Measurements from ENCODE around the gene AGPAT4.
"Not testable (repeated sequence)": the region's sequence is repeated elsewhere in the genome, so short reads cannot be mapped to it uniquely, and the experiment has no call there.

Gene AGPAT4

DNA sequence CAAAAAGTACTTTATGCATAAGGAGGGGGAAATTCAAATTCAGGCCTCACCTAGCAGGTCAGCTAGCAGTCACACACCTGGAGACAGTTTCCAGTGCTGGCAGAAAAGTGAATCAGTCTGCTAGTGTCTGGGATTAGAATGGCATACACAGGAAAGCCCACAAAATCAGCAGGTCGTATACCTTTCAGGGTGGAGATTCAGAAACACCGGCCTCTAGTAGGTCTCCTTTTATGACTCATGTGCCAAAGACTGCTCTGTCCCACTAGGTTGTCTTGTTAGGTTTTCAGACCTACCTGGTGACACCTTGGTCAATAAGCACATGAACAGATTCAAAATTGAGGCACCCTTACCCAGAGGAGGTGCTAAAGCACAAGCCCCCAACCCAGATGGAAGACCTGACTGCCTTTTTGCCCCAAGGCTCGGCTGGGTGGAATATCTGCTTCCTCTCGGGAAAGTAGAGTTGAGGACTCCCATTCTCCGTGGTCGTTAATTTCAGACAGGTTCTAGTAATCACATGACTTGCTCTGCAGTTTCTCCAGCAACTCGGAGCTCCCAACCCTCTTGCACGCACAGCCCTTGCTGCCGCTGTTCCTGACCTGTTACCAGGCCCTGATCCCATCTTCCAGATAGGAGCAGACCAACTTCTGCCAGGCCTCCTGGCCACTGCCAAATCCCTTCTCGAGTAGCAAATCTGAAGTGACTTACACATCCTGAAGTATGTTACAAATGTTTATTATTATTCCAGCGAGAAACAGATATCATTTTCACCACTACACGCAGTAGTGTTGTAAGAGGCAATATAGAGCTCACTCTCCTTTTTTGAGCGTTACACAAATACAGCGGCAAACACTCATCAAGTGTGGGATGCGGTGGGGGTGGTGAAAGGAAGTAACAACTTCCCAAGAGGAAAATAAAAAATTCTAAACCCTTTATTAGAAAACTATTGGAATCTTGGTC lies 46.6 kb downstream of the AGPAT4 start:
- no peak for DNase-seq (ENCODE audit: low spot score)

DNA sequence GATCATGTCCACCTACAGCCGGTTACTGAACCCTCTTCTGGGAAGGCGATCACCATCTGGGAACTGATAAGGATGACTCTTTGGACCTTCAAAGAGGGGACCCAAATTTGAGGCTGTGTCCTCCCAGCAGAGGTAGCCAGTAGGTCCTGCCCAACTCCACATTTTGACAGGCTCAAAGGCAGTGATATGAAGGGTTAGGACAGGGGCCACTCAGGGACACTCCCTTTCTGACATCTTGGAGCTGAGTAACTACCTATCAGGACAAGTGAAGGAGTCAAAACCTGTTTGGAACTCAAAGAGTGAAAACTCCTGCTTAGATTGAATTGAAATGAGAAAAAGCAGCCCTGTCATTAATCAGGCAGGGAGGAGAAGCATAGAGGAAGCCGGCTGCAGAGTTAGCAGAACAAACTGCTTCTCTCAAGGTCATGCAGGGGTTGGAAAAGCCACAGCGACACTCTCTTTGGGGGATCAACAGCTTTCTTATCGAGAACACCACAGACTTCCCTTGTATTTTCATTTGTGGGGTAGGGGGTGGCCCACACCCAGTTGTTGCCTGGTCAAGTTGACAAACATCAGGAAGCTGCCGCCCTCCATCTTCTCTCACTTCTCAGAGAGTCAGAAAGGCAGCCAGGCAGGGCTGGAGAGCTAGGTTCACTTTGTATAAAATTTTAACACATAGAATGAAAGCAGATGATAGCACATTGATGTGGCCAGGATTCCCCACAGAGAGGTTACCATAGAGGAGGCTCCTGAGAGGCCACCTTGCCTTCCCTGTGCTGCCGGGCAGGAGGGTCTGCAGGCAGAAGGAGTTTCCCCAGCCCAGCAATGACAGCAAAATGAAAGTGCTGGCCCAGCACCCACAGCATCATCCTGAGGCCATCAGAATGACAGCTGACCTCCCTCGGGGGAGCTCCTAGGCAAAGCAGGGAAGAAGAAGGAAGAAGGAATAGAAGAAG lies 47.6 kb downstream of the AGPAT4 start:
- no peak for DNase-seq (ENCODE audit: low spot score)

DNA sequence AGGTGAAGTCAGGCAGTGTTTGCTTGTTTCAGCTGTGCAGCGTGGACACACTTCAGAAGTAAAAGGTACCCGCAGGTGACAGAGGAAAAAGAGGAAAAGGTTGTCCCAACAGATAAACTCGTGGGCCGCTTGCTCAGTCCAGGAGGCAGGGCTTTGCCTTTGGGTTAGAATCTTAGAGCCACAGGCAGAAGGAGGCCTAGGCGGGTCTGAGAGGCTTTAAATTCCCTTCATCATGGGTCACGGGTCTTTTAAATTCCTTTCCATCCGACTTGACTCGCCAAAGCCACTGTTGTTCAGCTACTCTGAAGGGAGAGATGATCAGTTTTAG lies 48.2 kb downstream of the AGPAT4 start:
- DNase-seq (ENCODE audit: low spot score), result no peak

DNA sequence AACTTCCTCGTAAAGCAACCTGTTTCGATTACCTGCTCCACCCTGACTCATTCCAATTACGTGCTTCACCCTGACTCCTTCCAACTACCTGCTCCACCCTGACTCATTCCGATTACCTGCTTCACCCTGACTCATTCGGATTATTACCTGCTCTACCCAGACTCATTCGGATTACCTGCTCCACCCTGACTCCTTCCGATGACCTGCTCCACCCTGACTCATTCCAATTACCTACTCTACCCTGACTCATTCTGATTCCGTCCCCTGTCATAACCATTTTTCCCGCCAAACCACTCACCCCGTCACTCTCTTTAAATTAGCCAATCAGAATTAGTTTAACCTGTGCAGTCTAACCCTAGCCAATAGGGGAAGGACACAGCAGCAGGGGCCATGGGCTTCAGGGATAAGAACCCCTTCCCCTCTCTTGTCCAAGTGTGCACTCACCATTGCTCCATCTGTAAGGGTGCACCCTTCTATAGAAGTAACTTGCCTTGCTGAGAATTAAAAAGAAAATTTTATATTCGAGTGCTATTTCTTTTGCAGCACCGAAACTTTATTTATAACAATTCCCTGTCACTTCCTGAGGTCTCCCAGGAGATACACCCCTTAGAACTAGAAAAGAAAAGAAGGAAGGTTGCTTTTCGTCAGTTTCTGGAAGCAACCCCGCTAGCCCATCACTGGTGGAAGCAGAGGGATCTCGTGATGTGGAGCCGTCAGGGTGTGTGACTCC lies 48.7 kb downstream of the AGPAT4 start:
- not testable (repeated sequence) for DNase-seq (ENCODE audit: low spot score)

DNA sequence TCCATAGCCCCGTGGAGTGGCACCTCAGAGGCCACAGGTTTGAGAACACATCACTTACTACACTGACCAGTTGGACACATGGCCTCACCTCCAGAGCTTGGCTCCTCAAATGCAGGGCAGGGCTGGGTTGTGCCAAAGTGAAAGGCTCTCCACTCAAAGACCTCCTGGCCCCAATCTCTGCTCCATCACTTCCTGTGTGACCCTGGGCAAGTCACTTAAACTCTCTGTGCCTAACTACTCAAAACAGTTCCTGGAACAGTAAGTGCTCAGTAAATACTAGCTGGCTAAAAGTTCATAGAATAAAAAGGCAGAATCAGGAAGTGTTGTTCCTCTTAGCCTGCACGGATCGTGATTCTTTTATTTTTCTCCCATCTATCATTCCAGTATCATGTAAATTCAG lies 50.2 kb downstream of the AGPAT4 start:
- no peak for DNase-seq (ENCODE audit: low spot score)

- DNase-seq (ENCODE audit: low spot score), result no peak
These were observed 51.1 kb downstream of the AGPAT4 start for GRCh38 chr6:161222706-161223234.

DNA sequence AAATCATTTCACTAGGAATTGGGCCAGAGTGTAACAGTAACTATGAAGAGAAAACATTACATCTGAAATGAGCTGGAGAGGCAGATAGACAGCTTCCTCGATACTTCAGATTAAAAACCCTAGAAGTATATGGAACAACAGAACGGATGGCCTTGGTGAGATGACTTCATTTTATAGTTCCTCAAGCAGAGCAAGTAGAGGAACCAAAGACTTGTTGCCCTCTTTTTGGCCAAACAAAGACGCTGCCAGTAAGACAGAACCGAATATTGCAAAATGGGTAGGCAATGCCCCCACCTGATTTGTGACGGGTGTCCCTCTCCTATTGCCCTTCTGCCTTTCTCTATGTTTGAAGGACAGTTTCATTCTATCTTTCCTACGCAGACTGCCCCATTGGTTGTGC lies 53.5 kb downstream of the AGPAT4 start:
- no peak for DNase-seq (ENCODE audit: low spot score)

- no peak for DNase-seq (ENCODE audit: low spot score)
These were observed 54.2 kb downstream of the AGPAT4 start for GRCh38 chr6:161219680-161220079.

DNA sequence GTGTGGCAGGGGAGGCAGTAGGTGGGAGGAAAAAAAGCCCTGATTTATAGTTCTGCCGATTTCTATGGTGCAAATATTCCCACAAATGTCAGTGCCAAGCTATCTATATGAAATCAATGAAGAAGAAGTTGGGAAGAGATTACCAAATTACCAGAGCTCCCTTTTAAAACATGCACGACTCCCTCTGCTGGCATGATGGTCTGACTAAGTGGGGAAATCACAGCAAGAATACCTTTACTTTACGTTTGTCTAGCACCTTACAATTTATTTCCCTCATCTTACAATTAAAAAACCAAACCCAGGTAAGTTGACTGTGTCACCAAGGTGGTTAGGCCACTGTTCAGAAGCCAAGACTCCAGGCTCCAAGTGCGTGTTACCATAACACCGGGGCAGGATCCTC lies 55.6 kb downstream of the AGPAT4 start:
- no peak for DNase-seq (ENCODE audit: low spot score)

DNA sequence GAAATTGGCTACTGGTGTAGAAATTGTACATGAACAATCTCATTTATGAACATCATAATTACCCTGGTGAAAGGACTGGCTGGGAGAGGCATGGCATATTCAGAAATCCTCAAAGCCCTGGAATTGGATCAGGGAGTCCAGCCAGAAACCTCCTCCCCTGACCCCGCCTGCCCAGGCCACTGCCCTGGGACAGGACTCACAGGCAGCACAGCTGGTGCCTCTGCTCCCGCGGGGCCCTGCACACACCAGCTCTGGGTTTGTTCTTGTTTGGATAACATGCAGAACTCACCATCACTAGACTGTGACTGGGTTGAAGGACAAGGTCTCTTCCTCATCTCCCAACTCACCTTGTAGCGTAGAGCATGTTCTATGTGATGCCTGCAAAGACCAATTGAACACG lies 56.2 kb downstream of the AGPAT4 start:
- no peak for DNase-seq (ENCODE audit: low spot score)

DNA sequence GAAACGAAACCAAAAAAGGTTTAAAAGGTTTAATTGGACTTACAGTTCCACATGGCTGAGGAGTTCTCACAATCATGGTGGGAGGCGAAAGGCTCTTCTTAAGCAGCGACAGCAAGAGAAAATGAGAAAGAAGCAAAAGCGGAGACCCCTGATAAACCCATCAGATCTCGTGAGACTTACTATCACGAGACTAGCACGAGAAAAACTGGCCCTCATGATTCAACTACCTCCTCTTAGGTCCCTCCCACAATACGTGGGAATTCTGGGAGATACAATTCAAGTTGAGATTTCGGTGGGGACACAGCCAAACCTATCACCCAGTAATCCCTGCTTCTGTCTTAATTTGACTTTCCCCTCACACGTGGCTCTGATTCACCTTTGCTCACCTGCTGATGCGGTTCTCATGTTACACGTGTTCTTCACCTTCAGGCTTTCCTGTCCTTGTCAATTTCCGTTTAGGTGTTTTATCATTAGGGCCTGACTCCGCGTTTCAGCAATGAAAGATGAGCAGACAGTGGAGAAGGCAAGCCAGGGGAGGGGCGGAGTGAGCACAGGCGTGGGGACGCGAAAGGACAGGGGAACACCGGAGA lies 57.1 kb downstream of the AGPAT4 start:
- DNase-seq (ENCODE audit: low spot score), result no peak

GRCh38 chr6:161215876-161216615 lies 57.8 kb downstream of the AGPAT4 start:
- DNase-seq (ENCODE audit: low spot score), result no peak

GRCh38 chr6:161215193-161215592 lies 58.7 kb downstream of the AGPAT4 start:
- no peak for DNase-seq (ENCODE audit: low spot score)

- no peak for DNase-seq (ENCODE audit: low spot score)
These were observed 59.1 kb downstream of the AGPAT4 start for GRCh38 chr6:161214722-161215121.

GRCh38 chr6:161212902-161213301 lies 61.0 kb downstream of the AGPAT4 start:
- no peak for DNase-seq (ENCODE audit: low spot score)

DNA sequence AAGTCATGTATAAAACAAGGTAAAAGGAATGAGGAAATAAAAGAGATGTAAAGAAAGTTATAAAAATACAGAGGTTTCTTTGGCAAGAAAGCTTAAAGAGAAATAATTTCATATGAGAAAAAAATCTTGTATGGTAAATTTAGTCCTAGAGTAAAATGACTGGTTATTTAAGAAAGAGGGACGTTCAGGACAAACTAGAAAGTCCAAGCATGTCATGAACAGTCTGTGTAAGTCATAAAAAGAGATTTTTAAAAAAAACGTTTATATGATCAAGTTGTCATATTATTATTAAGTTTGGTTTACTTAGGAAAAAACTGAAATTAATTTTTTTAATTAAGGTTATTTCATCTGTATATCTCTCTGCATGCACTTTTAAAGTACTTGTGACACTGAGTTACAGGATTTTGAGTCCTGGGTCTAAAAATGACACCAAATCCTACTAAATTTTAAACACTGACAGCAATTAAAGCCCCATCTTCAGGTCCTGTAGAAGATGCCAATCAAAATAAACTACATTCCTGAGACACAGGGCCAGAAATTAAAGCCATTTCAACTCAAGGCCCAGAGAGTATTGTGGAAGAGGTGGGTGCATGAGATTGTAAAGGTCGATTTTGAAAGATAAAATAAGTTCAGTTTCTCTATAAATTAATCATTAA lies 62.4 kb downstream of the AGPAT4 start:
- DNase-seq (ENCODE audit: low spot score), result no peak

DNA sequence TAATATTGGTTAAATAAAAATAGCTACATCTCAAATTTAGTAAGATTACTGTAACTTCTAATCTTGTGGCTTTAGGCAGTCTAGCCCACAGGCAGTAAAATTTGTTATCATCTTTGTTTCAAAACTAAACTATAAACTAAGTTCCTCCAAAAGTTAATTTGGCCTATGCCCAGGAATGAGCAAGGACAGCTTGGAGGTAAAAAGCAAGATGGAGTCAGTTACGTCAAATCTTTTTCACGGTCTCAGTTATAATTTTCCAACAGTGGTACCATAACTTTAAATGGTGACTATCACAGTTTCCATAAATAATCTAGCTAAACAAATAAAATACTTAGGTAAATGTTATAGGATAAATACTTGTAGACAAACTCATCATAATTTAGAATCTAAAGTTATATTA lies 63.0 kb downstream of the AGPAT4 start:
- DNase-seq (ENCODE audit: low spot score), result no peak

DNA sequence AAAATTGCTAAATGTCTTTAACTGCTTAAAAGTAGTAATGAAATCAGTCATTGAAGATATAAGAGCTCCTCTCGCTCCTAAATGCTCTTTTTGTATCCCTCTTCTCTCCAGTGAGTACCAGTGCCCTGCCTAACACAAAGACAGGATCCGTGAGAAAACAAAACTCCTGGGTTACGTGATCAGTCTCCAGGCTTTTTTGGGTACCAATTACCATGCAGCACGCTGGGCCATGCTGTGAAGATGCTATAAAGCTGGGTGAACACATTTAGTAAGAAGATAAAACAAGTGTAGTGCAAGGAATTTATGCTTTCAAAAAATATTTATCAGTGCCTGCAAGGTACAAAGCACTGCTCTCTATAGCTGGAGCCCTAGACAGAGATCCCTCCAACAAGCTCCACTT lies 66.7 kb downstream of the AGPAT4 start:
- DNase-seq (ENCODE audit: low spot score), result no peak

DNA sequence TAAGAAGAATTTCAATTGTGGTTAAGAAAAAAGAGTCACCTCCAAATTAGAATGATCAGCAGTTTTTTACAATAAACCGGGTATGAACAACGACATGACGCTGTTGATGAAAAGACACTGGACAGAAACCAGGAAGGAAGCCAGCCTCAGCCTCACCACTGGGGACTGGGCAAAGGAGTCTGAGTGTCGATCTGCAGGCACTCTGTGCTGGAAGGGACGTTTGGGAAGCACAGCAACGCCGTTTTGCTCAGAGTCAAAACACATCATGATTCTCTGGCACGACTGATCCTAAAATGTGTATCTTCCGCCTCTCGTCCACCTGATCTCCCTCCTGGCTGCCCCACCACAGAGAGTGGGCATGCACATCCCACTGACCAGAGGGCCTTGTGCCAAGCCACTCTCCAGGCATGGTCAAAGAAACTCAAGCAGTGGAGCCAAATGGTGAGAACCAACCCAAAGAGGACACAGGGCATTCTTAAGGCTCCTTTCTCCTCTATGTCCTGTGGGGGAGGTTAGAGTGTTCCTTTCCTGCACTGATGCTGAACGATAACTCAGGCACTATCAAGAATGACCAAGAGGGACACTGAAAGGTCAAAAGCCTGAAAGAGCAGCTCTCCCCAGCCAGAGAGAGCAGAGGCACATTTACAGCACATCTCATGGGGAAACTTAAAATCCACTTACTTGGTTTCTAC lies 68.8 kb downstream of the AGPAT4 start:
- DNase-seq (ENCODE audit: low spot score), result no peak

All from iPS-NIHi11 (cell line).